ENCODE data around the gene CNNM4. TPM values are rescaled to one million over a fixed set of nuclear protein-coding genes. Genes with fewer than 3 reads are reported as not detected.

CNNM4 gene
- polyA plus RNA-seq, 1 donor from 2014 or later: 7.5 TPM

- TF ChIP-seq RAD21 (conservative IDR thresholded peaks at IDR 0.05) (no peak), MXI1 (conservative IDR thresholded peaks at IDR 0.05; ENCODE audit: poor library complexity, severe bottlenecking) (no peak), EZH2 (IDR thresholded peaks at IDR 0.05; ENCODE audit: borderline replicate concordance, insufficient read depth, low read length, poor library complexity, severe bottlenecking) (no peak), POLR2AphosphoS5 (IDR thresholded peaks at IDR 0.05) (no peak), EP300 (conservative IDR thresholded peaks at IDR 0.05; ENCODE audit: poor library complexity, severe bottlenecking) (no peak), SMC3 (conservative IDR thresholded peaks at IDR 0.05; ENCODE audit: poor library complexity) (no peak), CTCF (IDR thresholded peaks at IDR 0.05; ENCODE audit: poor library complexity, severe bottlenecking) (no peak), TAF1 (IDR thresholded peaks at IDR 0.05; ENCODE audit: low read depth) (no peak), REST (IDR thresholded peaks at IDR 0.05; ENCODE audit: borderline replicate concordance) (no peak)
- Histone ChIP-seq H3K9me3 (ENCODE audit: low read length) (no peaks in the 10 kb centered on the region), H3K9me2 (ENCODE audit: insufficient read depth, low read length) (no peaks in the 10 kb centered on the region), H3F3A (ENCODE audit: insufficient read depth, low read length, poor library complexity, severe bottlenecking) (no peaks in the 10 kb centered on the region), H3K9ac (ENCODE audit: low read length) (no peak overlapping the region), H2AFZ (ENCODE audit: low read depth, low read length) (no peak overlapping the region), H3K4me2 (ENCODE audit: low read length) (no peak overlapping the region), H4K20me1 (ENCODE audit: insufficient read depth) (no peaks in the 10 kb centered on the region), H3K79me2 (replicated peaks; ENCODE audit: insufficient read depth, low read length) (no peaks in the 10 kb centered on the region), H3K27me3 (ENCODE audit: insufficient read depth, low read depth, low read length) (no peaks in the 10 kb centered on the region), H3K4me3 (ENCODE audit: low read length) (no peak overlapping the region), H3K27ac (ENCODE audit: low read length) (no peak overlapping the region), H3K36me3 (ENCODE audit: insufficient read depth, low read length) (no peaks in the 10 kb centered on the region)
Measured at GRCh38 chr2:96808176-96808837, 47.6 kb downstream of the CNNM4 start.

- H3K4me2 ChIP-seq (ENCODE audit: low read length): no peak overlapping the region
- H3K9me2 ChIP-seq (ENCODE audit: insufficient read depth, low read length): no peaks in the 10 kb centered on the region
- TF ChIP-seq EZH2 (IDR thresholded peaks at IDR 0.05; ENCODE audit: borderline replicate concordance, insufficient read depth, low read length, poor library complexity, severe bottlenecking) (no peak), TAF1 (IDR thresholded peaks at IDR 0.05; ENCODE audit: low read depth) (no peak), RAD21 (conservative IDR thresholded peaks at IDR 0.05) (no peak), EP300 (conservative IDR thresholded peaks at IDR 0.05; ENCODE audit: poor library complexity, severe bottlenecking) (no peak), CTCF (IDR thresholded peaks at IDR 0.05; ENCODE audit: poor library complexity, severe bottlenecking) (no peak), POLR2AphosphoS5 (IDR thresholded peaks at IDR 0.05) (no peak), REST (IDR thresholded peaks at IDR 0.05; ENCODE audit: borderline replicate concordance) (no peak), MXI1 (conservative IDR thresholded peaks at IDR 0.05; ENCODE audit: poor library complexity, severe bottlenecking) (no peak), SMC3 (conservative IDR thresholded peaks at IDR 0.05; ENCODE audit: poor library complexity) (no peak)
- H3K9me3 ChIP-seq (ENCODE audit: low read length): no peaks in the 10 kb centered on the region
- no peak overlapping the region for H3K4me3 ChIP-seq (ENCODE audit: low read length)
- no peaks in the 10 kb centered on the region for H3K36me3 ChIP-seq (ENCODE audit: insufficient read depth, low read length)
- H4K20me1 ChIP-seq (ENCODE audit: insufficient read depth): no peaks in the 10 kb centered on the region
- no peak overlapping the region for H2AFZ ChIP-seq (ENCODE audit: low read depth, low read length)
- no peaks in the 10 kb centered on the region for H3K79me2 ChIP-seq (replicated peaks; ENCODE audit: insufficient read depth, low read length)
- no peaks in the 10 kb centered on the region for H3K27me3 ChIP-seq (ENCODE audit: insufficient read depth, low read depth, low read length)
- H3F3A ChIP-seq (ENCODE audit: insufficient read depth, low read length, poor library complexity, severe bottlenecking): no peaks in the 10 kb centered on the region
- no peak overlapping the region for H3K27ac ChIP-seq (ENCODE audit: low read length)
- no peak overlapping the region for H3K9ac ChIP-seq (ENCODE audit: low read length)
Measured at GRCh38 chr2:96809216-96809882, 48.6 kb downstream of the CNNM4 start.
